Measurements from ENCODE around the gene TAT.

DNA sequence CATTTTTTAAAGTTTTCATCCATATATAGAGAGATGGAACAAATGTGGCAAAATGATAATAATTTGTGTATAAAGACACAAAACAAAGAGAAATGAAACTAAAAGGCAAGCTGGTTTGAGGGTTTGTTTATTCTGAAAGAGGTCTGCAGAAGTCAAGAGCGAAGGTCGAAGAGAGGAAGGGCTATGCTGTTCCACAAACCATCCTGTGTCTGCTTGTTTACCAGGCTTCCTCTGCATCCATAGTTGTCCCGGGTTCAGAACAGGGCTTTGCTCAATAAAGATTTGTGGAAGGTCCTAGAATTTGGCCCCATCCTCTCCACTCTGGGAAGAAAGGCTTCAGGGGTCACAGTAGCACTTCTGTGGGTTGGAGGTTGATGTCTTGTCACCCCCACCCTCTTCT, 46.7 kb upstream of the TAT start:
- TF ChIP-seq, protein P1, sequence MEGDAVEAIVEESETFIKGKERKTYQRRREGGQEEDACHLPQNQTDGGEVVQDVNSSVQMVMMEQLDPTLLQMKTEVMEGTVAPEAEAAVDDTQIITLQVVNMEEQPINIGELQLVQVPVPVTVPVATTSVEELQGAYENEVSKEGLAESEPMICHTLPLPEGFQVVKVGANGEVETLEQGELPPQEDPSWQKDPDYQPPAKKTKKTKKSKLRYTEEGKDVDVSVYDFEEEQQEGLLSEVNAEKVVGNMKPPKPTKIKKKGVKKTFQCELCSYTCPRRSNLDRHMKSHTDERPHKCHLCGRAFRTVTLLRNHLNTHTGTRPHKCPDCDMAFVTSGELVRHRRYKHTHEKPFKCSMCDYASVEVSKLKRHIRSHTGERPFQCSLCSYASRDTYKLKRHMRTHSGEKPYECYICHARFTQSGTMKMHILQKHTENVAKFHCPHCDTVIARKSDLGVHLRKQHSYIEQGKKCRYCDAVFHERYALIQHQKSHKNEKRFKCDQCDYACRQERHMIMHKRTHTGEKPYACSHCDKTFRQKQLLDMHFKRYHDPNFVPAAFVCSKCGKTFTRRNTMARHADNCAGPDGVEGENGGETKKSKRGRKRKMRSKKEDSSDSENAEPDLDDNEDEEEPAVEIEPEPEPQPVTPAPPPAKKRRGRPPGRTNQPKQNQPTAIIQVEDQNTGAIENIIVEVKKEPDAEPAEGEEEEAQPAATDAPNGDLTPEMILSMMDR (IDR thresholded peaks at IDR 0.05; ENCODE audit: low read length): no peak
- TF ChIP-seq EZH2 (optimal IDR thresholded peaks at IDR 0.05; ENCODE audit: low read depth, low read length): no peak
- TF ChIP-seq EZH2phosphoT487 (IDR thresholded peaks at IDR 0.05; ENCODE audit: low read length): no peak

Data from MM.1S (cell line).